ENCODE measurements around the gene FYN. TPM values are rescaled to one million over a fixed set of nuclear protein-coding genes. Genes with fewer than 3 reads are reported as not detected.
"Not testable (repeated sequence)": the region's sequence is repeated elsewhere in the genome, so short reads cannot be mapped to it uniquely, and the experiment has no call there.

Gene FYN
- polyA plus RNA-seq, 5 donors: 105 to 153 (median 140) TPM

- DNase-seq: no peak
Observed at GRCh38 chr6:111685058-111685457, 188.2 kb downstream of the FYN start.

GRCh38 chr6:111683749-111684267 lies 189.4 kb downstream of the FYN start:
- peak in 1 of 2 donors; percentile 56 for DNase-seq

DNA sequence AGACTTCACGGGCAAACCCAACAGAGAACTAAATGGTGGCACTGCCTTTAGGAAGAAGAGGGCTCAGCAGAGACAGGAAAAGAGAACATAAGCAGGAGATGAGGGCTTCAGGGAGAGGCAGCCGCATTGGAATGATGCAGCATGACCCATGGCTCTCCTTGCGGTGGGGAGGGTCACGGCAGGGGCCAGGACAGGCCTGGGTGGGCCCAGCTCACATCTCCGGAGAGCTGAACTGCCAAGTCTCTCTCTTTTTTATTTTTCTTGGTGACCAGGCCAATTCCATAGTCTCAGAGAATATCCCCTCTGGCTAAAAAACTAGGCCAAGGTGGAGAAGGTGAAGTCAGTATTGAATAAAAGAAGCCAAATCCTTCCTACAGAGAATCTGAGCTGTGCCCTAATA lies 190.1 kb downstream of the FYN start:
- no peak for DNase-seq

DNA sequence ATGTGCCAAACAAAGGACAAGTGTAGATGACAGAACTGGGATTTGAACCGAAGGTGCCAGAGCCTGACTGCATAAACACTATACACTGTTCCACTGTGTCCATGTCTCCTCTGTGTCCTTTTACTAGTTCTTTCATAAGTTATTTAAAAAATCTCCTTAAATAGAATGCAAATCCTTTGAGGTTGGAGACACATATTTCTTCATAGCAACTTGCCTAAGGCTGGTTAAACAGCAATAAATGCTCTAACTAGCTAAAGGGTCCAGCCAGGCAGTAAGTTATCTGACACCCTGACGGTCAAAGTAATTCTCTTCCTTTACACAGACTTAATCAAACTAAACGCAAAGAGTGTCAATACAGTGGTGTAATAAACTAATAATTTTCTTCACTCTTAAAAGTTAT lies 191.4 kb downstream of the FYN start:
- no peak for DNase-seq

GRCh38 chr6:111680811-111681609 lies 192.2 kb downstream of the FYN start:
- DNase-seq: not testable (repeated sequence)

- no peak for DNase-seq
Observed at GRCh38 chr6:111680015-111680712, 193.1 kb downstream of the FYN start.

GRCh38 chr6:111679126-111679858 lies 194.0 kb downstream of the FYN start:
- no peak for DNase-seq

- DNase-seq: no peak
Observed at GRCh38 chr6:111677249-111677990, 195.8 kb downstream of the FYN start.

GRCh38 chr6:111676383-111676782 lies 196.9 kb downstream of the FYN start:
- DNase-seq: no peak

GRCh38 chr6:111674883-111675282 lies 198.4 kb downstream of the FYN start:
- DNase-seq: no peak

- DNase-seq: no peak
Observed at GRCh38 chr6:111674413-111674812, 198.8 kb downstream of the FYN start.

DNA sequence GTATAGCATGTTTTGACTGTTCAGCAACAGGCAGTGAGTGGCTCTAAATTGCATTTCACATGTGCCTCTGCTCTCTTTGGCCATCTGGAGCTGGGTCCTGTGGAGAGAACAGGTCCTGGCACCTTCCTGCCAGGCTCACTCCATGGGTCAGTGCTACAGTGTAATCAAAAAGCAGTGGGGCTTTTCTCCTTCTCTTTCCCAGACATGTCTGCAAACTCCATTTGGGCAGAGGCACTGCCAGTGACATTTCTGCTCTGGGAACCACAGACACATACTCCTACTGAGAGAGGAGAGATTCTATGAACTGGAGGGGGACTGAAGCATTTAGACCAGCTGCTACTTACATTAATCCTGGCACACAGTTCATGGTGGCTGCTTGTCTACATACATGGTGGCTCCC lies 199.3 kb downstream of the FYN start:
- no peak for DNase-seq

GRCh38 chr6:111673532-111673931 lies 199.7 kb downstream of the FYN start:
- DNase-seq: no peak

GRCh38 chr6:111672761-111673450 lies 200.3 kb downstream of the FYN start:
- no peak for DNase-seq

- DNase-seq: no peak
Observed at GRCh38 chr6:111669326-111669725, 203.9 kb downstream of the FYN start.

GRCh38 chr6:111668410-111668809 lies 204.8 kb downstream of the FYN start:
- DNase-seq: no peak

DNA sequence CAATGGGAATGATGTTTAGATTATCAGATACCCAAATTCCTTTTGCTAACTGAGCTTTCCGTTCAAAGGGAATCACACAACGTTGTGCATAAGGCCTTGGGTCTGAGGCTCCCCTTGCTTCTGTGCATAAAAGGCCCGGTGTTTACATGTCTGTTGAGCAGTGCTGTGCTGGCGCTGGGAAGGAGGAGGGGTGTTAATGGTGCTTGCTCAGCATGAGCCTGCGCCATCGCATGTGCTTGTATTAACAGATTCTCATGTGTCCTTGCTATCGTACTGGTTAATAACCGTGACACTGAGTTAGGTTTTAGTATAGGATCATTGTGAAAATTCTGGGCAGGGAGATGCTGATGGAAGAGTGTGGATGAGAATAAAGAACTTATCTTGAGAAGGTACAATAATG lies 205.3 kb downstream of the FYN start:
- no peak for DNase-seq

DNA sequence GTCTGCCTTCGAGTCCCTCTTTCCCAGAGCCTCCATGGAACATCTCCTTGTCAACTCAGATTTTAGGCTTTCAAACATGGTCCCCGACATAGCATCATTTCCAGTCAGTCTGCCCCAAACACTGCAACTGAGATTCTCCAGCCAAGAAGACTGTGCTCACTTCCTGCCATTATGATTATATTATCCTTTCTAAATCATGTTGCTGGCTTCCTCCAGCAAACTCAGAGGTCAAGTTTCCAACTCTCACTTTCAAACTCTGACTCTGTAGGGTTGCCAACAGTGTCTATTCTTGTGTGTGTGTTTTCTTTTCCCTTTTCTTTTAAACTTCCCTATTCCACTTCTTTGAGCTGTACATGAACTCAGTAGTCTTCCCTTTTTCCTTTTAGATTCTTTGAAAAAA lies 206.4 kb downstream of the FYN start:
- peak in 1 of 2 donors; percentile 58 for DNase-seq

DNA sequence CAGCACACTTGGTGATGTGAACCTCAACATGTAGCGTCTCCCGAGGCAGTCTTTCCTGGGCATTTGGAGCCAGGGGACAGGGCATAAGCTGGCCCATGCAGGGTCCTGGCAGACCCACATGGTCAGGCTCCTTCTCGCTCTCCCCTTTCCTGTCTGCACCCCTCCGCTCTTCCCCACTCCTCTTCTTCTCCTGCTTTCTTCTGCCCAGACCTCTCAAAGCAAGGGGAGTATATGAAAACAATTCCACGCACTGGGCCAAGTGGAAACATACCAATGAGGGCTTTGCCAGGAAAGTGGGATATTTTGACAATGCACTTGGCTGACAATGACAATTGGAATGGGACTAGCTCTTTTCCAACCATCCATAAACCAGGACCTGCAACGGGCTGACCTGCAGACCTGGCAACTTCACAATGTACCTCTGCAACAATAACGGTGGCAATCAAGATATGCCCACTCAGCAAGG lies 208.7 kb downstream of the FYN start:
- no peak for DNase-seq

GRCh38 chr6:111663692-111664564 lies 209.3 kb downstream of the FYN start:
- DNase-seq: peak in 1 of 2 donors; percentile 63

Measured in right lung (tissue), 5 donors.